Measurements from ENCODE around the gene RASD1. TPM values are rescaled to one million over a fixed set of nuclear protein-coding genes. Genes with fewer than 3 reads are reported as not detected.

Gene RASD1
- total and polyA plus RNA-seq, 8 donors, result 4.9 to 129 (median 14.7) TPM

DNA sequence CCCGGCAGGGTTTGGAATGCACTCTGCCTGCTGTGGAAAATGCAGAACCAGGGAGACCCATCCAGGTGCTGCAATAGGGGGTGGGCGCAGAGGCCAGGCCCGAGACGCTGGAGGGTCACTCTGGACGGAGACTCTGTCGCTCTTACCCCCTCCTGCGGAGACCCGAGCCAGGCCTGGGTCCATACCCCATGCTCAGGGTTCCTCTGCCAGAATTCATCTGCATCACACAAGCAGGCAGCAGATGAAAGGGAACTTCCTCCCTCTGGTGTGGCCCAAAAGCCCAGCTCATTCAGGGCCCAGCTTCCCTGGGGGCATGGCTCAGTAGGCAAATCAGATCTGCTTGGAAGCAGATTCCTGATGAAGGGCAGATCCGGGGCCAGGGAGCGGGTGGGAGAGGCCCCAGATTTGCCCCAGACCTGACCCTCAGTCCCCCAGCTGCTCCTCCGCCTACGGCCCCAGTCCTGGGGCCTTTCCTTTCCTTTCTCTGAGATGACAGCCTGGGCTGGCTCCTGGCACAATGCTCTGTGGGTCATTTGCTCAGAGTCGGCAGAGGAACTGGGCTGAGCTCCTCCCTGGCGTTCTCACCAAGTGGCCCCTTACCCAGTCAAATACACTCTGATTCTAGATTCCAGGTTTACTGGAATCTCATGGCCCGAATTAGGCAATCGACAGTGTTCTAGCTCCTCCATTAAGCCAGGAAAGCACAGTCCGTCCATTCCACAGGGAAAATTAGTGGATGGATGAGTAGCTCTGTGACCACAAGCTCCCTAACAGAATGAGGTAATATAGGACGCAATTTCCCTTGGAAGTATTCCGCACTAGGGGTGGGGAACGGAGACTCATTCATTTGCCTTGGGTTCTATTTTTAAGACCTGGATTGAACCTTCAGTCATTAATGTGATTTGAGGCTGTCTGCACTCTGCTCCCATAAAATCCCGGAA, 19.1 kb upstream of the RASD1 start:
- ATAC-seq (peak in 2 of 4 donors; percentile 46 to 58), FAIRE-seq (no peak), DNase-seq (peak in 3 of 6 donors; percentile 17 to 57 (median 55))
- Histone ChIP-seq H3K36me3 (no peaks in the 10 kb centered on the region), H3K4me1 (no peaks in the 10 kb centered on the region), H3K4me3 (no peak overlapping the region), H3K27ac (peak overlapping the region in 1 of 4 donors; percentile 17), H3K9me3 (no peaks in the 10 kb centered on the region), H3K27me3 (no peaks in the 10 kb centered on the region)
- TF ChIP-seq, protein P1, sequence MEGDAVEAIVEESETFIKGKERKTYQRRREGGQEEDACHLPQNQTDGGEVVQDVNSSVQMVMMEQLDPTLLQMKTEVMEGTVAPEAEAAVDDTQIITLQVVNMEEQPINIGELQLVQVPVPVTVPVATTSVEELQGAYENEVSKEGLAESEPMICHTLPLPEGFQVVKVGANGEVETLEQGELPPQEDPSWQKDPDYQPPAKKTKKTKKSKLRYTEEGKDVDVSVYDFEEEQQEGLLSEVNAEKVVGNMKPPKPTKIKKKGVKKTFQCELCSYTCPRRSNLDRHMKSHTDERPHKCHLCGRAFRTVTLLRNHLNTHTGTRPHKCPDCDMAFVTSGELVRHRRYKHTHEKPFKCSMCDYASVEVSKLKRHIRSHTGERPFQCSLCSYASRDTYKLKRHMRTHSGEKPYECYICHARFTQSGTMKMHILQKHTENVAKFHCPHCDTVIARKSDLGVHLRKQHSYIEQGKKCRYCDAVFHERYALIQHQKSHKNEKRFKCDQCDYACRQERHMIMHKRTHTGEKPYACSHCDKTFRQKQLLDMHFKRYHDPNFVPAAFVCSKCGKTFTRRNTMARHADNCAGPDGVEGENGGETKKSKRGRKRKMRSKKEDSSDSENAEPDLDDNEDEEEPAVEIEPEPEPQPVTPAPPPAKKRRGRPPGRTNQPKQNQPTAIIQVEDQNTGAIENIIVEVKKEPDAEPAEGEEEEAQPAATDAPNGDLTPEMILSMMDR (IDR thresholded peaks at IDR 0.05), result no peak
- 91% methylated on average over 21 of the region's 21 CpGs for WGBS, 2 donors
- intact Hi-C loops (cut with DNase I), result no loop called here

- peak in 3 of 6 donors; percentile 16 to 53 (median 47) for DNase-seq
- WGBS, 2 donors, result 88 to 92% methylated on average over 13 to 16 of the region's 16 CpGs
- H3K4me3 ChIP-seq, result no peak overlapping the region
- ATAC-seq, result no peak
- TF ChIP-seq, protein P1 (IDR thresholded peaks at IDR 0.05), result no peak
- no peaks in the 10 kb centered on the region for H3K36me3 ChIP-seq
- intact Hi-C loops (cut with DNase I), result no loop called here
- no peaks in the 10 kb centered on the region for H3K27me3 ChIP-seq
- no peaks in the 10 kb centered on the region for H3K9me3 ChIP-seq
- no peak for FAIRE-seq
- no peaks in the 10 kb centered on the region for H3K4me1 ChIP-seq
- no peak overlapping the region for H3K27ac ChIP-seq
Observed at GRCh38 chr17:17514361-17514992, 18.3 kb upstream of the RASD1 start.

DNA sequence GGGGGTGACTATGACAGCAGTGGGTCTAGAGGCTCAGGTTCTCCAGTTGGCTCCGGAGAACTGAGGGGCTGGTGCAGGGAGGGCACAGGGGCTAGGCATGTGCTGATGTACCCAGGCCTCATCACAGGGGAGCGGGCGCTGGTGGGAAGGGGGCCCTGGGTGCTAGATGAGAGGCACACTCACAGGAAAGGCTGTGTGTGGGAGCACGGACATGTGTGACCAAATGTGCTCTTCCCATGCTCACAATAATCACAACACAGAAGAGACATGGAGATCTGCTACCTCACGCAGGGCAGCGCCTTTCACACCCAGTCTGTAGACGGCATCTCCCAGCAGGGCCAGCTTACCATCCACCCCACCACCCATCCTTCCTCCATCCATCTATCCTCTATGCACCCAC, 17.4 kb upstream of the RASD1 start:
- no peaks in the 10 kb centered on the region for H3K36me3 ChIP-seq
- no peak overlapping the region for H3K4me3 ChIP-seq
- WGBS, 2 donors, result 96 to 97% methylated on average over 7 of the region's 7 CpGs
- no peak overlapping the region for H3K27ac ChIP-seq
- H3K9me3 ChIP-seq, result no peaks in the 10 kb centered on the region
- FAIRE-seq, result no peak
- intact Hi-C loops (cut with DNase I), result no loop called here
- ATAC-seq, result no peak
- DNase-seq, result peak in 1 of 6 donors; percentile 25
- H3K27me3 ChIP-seq, result no peaks in the 10 kb centered on the region
- H3K4me1 ChIP-seq, result no peaks in the 10 kb centered on the region
- TF ChIP-seq, protein P1 (IDR thresholded peaks at IDR 0.05), result no peak

- DNase-seq (peak in 3 of 6 donors; percentile 7 to 42 (median 35)), ATAC-seq (no peak), FAIRE-seq (no peak)
- intact Hi-C loops (cut with DNase I), result no loop called here
- Histone ChIP-seq H3K27ac (no peak overlapping the region), H3K36me3 (no peaks in the 10 kb centered on the region), H3K4me3 (no peak overlapping the region), H3K4me1 (no peaks in the 10 kb centered on the region), H3K9me3 (no peaks in the 10 kb centered on the region), H3K27me3 (no peaks in the 10 kb centered on the region)
- TF ChIP-seq, protein P1 (IDR thresholded peaks at IDR 0.05), result no peak
- WGBS, 2 donors, result 93 to 96% methylated on average over 5 of the region's 5 CpGs
Observed at GRCh38 chr17:17512866-17513265, 16.7 kb upstream of the RASD1 start.
